ENCODE results near the gene PLCD3.

DNA sequence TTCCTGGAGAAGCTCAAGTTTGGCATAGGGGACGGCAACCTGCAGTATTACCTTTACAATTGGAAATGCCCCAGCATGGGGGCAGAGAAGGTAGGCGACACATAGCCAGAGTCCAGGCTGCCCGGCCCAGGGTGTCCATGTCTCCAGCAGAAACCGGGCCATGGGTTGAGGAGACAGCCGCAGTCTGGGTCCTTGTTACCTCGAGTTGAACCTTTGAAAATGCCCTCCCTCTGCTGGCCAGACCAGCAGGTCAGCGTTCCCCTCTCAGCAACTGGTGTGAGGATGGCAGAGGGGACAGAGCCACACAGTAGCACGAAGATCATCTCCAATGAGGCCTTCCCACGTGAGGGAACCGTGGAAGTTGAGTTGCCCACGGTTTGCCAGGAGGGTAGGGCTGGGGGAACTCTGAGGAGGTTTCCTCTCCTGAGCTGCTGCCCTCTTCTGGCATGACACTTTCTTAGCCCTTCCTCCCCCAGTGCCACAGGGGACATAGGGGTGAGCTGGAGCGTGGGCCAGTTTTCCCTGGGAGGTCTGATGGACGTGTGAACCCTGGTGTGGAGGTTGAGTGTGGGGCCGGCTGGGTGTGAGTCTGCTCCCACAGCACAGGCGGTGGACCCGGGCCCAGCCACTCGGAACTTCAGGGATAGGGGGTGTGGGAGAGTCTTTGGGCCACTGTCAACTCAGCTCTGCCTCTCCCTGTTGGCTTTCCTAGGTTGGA, 27.2 kb downstream of the PLCD3 start:
- TF ChIP-seq ETV6 (IDR thresholded peaks at IDR 0.05; ENCODE audit: borderline replicate concordance in 1 of 2, low read depth in 2 of 2, low read length in 1 of 2) (no peak), ETV6 (CRISPR knock-in tag; IDR thresholded peaks at IDR 0.05; ENCODE audit: borderline replicate concordance) (no peak), MAFG (tag; conservative IDR thresholded peaks at IDR 0.05) (no peak), GTF2F1 (IDR thresholded peaks at IDR 0.05; ENCODE audit: low read depth, low read length) (no peak), ASH1L (IDR thresholded peaks at IDR 0.05; ENCODE audit: borderline replicate concordance, low read depth, partially characterized antibody) (no peak)
- TF ChIP-seq, protein P1, sequence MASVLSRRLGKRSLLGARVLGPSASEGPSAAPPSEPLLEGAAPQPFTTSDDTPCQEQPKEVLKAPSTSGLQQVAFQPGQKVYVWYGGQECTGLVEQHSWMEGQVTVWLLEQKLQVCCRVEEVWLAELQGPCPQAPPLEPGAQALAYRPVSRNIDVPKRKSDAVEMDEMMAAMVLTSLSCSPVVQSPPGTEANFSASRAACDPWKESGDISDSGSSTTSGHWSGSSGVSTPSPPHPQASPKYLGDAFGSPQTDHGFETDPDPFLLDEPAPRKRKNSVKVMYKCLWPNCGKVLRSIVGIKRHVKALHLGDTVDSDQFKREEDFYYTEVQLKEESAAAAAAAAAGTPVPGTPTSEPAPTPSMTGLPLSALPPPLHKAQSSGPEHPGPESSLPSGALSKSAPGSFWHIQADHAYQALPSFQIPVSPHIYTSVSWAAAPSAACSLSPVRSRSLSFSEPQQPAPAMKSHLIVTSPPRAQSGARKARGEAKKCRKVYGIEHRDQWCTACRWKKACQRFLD (CRISPR knock-in tag; IDR thresholded peaks at IDR 0.05), result no peak
- TF ChIP-seq, protein P2, sequence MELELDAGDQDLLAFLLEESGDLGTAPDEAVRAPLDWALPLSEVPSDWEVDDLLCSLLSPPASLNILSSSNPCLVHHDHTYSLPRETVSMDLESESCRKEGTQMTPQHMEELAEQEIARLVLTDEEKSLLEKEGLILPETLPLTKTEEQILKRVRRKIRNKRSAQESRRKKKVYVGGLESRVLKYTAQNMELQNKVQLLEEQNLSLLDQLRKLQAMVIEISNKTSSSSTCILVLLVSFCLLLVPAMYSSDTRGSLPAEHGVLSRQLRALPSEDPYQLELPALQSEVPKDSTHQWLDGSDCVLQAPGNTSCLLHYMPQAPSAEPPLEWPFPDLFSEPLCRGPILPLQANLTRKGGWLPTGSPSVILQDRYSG (tag; conservative IDR thresholded peaks at IDR 0.05; ENCODE audit: low read depth), result no peak
- TF ChIP-seq, protein P3, sequence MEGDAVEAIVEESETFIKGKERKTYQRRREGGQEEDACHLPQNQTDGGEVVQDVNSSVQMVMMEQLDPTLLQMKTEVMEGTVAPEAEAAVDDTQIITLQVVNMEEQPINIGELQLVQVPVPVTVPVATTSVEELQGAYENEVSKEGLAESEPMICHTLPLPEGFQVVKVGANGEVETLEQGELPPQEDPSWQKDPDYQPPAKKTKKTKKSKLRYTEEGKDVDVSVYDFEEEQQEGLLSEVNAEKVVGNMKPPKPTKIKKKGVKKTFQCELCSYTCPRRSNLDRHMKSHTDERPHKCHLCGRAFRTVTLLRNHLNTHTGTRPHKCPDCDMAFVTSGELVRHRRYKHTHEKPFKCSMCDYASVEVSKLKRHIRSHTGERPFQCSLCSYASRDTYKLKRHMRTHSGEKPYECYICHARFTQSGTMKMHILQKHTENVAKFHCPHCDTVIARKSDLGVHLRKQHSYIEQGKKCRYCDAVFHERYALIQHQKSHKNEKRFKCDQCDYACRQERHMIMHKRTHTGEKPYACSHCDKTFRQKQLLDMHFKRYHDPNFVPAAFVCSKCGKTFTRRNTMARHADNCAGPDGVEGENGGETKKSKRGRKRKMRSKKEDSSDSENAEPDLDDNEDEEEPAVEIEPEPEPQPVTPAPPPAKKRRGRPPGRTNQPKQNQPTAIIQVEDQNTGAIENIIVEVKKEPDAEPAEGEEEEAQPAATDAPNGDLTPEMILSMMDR (IDR thresholded peaks at IDR 0.05 in 2 of 3, conservative IDR thresholded peaks at IDR 0.05 in 1 of 3; ENCODE audit: insufficient read depth in 2 of 3, low read depth in 1 of 3, low read length in 3 of 3), result 0 out of 6 replicates have a peak, but pooled peaks of 1 of the 3 experiments have one; percentile 33

Measured in K562 (cell line).